ENCODE data around the gene KDM4B. TPM values are rescaled to one million over a fixed set of nuclear protein-coding genes. Genes with fewer than 3 reads are reported as not detected.

Gene KDM4B
- total RNA-seq, 1 donor from 2014 or later: 24.5 TPM

DNA sequence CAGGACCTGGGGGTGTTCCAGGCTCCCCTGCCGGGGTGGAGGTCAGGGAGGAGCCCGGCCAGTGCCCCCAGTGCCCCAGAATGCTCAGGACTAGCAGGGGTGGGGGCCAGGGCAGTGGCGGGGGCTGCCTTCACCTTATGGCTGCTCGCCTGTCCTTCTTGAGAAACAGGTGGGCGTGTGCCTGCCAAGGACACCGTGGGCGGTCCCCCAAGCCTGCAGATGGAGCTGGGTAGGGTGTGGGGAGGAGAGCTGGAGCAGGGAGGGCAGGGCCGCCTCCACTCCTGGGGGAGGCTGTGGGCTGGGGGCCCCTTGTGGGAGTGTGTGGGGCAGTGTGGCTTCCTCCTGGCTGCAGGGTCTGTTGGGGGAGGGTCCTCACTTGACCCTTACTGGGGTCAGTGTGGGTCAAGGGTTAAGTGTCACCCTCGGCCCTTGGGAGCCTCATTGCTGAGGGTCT lies 160.1 kb downstream of the KDM4B start:
- DNase-seq (ENCODE audit: low spot score in 2 of 2) (no peak), FAIRE-seq (no peak)

GRCh38 chr19:5129691-5130090 lies 160.8 kb downstream of the KDM4B start:
- FAIRE-seq: no peak

DNA sequence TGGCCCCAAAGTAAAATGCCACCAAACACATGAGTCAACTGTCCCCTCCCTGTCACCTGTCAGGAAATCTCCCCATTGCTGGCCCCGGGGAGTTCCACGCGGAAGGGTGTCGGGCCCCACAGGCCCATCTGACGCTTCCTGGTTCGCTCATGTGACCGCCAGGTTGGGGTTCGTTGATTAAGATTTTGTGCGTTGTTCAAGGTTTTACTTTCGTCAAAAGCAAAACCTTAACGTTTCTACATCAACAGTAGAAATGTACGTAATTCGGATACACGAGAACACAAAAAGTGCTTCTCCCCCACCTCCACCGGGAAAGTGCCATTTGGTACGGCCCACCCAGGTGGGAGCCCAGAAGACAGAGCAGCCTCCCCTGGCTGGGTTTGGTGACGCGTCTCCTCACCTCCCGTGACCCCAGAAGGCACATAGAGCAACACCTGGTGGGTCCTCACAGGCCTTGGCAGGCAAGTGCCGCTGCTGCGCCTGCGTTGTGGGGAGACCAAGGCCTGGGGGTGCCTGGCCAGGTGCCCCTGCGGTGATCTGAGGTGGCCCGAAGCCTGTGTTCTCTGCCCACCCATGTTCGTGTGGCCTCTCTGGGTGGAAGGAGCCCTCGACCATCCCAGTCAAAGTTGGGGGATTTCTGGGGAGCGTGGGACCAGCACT lies 161.6 kb downstream of the KDM4B start:
- FAIRE-seq (no peak), DNase-seq (ENCODE audit: low spot score in 2 of 2) (no peak)

More at GRCh38 chr19:5129691-5130090, 160.8 kb downstream of the KDM4B start:
- DNase-seq (ENCODE audit: low spot score in 2 of 2): no peak

GRCh38 chr19:5131031-5131505 lies 162.2 kb downstream of the KDM4B start:
- FAIRE-seq (no peak), DNase-seq (ENCODE audit: low spot score in 2 of 2) (no peak)

DNA sequence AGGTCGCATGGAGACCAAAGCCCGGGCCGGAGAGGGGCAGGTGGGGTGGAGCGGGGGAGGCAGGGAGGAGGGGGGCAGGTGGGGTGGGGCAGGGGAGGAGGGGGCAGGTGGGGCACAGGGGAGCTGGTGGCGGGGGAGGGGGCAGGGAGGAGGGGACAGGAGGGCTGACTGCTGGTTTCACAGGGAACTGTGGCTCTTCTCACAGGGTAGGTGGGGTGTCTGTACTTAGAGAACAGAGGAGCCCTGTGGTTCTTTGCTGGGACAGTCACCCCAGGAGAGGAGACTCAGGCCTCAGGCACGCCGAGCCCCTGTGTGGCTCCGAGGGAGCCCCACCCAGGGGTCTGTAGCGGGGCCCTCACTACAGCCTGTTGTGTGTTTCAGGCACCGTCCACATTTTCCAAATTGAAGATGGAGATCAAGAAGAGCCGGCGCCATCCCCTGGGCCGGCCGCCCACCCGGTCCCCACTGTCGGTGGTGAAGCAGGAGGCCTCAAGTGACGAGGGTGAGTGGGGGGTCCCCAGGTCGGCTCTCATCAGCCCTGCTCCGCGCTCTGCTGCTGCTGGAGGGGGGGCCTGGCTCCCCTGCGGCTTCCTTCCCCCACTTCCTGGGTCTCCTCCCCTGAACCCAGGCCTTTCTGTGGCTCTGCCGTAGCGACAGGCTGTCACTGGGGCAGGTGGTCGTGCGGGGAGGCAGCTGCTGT lies 162.7 kb downstream of the KDM4B start:
- FAIRE-seq (no peak), DNase-seq (ENCODE audit: low spot score in 2 of 2) (no peak)

DNA sequence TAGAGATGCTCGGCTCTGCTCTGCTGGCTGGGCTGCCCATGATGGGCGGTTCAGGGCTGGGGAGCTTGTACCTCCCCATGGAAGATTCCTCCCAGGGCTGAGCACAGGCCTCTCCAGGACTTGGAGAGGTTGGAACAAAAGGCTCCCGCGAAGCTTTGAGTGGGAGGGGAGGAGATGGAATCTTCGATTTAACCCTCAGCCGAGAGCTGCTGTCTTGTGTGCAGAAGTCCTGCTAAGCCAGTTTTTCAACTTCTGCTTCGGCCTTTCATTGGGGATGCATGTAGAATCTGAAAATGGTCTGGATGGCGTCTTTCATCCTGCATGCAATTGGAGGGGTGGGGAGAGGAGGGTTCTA lies 163.3 kb downstream of the KDM4B start:
- no peak for FAIRE-seq
- no peak for DNase-seq (ENCODE audit: low spot score in 2 of 2)

DNA sequence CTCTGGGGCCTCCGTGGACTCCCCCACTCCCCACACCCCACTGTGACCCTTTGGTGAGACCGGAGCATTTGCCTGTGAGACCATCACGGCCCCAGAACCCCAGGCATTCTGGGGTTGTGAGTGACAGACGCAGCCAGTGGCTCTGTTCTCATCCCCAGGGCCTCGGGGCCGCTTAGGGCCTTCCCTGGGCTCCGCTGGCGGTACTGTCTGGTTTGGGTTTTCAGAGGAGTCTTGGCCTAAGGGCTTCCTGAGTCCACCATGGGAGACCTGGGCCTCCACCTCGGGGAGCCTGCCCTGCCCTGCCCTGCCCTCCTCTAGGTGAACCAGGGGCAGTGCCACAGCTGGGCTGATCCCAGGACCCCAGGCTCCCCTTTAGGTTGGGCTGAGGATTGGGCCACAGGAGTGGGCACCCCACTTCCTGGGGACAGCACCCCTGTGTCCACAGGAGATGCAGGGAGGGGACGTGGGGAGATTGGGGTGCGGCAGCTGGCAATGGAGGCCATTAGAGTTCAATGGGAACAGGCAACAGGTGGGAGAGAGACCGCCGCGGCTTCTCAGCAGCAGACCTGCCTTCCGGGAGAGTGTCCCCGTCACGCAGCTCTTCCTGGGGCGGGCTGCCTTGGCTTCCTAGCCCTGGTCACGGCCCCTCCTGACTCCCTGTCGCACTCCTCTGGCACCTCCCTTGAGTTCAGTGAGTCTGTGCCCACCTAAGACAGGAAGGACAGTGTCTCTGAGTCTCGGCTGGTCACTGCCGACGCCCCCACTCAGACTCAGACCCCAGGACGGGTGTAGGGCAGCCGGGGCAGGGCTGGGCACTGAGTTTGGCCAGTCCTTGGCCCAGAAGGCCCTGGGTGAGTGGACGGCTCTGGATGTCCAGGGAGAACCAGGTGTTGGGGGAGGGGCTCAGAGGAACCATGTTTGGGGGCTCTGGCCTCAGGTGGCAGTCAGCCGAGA lies 164.1 kb downstream of the KDM4B start:
- DNase-seq (ENCODE audit: low spot score in 2 of 2) (no peak), FAIRE-seq (no peak)

DNA sequence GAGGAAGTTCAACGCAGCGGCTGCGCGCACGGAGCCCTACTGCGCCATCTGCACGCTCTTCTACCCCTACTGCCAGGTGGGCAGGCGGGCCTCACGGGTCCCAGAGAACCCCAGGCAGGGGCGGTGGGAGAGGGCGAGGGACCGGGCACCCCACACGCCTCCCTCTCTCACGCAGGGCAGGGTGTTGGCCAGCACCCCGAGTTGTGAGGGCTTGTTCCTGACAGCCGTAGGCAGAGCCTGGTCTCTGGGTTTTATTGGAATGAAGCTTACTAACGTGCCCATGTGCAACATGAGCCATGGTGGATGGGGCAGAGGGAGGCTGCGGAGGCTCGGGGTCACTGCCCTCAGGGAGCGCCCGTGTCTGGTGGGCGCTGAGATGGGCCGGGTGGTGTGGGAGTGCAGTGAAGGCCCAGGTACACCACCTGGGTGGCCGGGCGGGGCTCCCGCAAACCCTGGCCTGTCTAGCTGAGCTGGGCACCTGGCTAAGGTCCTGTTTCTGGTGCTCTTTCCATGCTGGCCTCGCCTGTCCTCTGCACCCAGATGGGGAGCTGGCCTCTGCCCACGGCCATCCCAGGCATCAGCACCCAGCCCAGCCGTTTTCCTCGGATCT lies 165.2 kb downstream of the KDM4B start:
- DNase-seq (ENCODE audit: low spot score in 2 of 2): no peak
- no peak for FAIRE-seq

- no peak for FAIRE-seq
- no peak for DNase-seq (ENCODE audit: low spot score in 2 of 2)
Measured at GRCh38 chr19:5134691-5135090, 165.8 kb downstream of the KDM4B start.

GRCh38 chr19:5136073-5136855 lies 167.4 kb downstream of the KDM4B start:
- DNase-seq (ENCODE audit: low spot score in 2 of 2) (no peak), FAIRE-seq (no peak)

GRCh38 chr19:5137114-5137513 lies 168.2 kb downstream of the KDM4B start:
- DNase-seq (ENCODE audit: low spot score in 2 of 2) (no peak), FAIRE-seq (no peak)

DNA sequence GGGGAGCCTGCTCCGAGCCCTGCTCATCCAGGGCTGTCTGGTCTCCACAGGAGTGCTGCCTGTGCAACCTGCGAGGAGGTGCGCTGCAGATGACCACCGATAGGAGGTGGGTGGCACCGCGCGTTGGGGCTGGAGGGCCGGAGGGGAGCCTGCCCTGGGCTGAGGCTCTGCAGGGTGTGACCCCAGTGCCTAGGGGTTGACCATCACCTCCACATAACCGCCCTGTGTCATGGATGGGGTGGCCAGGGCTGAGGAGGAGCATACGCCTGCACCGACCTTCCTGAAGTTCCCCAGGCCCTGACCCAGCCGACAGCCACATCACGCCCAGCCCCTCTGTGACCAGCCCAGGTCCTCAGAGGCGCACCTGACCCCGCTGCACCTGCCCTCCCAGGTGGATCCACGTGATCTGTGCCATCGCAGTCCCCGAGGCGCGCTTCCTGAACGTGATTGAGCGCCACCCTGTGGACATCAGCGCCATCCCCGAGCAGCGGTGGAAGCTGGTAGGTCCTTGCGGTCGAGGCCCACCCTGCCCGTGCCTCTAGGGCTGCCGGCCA lies 168.7 kb downstream of the KDM4B start:
- no peak for DNase-seq (ENCODE audit: low spot score in 2 of 2)
- no peak for FAIRE-seq

- no peak for DNase-seq (ENCODE audit: low spot score in 2 of 2)
- FAIRE-seq: no peak
Measured at GRCh38 chr19:5138606-5139582, 170.0 kb downstream of the KDM4B start.

DNA sequence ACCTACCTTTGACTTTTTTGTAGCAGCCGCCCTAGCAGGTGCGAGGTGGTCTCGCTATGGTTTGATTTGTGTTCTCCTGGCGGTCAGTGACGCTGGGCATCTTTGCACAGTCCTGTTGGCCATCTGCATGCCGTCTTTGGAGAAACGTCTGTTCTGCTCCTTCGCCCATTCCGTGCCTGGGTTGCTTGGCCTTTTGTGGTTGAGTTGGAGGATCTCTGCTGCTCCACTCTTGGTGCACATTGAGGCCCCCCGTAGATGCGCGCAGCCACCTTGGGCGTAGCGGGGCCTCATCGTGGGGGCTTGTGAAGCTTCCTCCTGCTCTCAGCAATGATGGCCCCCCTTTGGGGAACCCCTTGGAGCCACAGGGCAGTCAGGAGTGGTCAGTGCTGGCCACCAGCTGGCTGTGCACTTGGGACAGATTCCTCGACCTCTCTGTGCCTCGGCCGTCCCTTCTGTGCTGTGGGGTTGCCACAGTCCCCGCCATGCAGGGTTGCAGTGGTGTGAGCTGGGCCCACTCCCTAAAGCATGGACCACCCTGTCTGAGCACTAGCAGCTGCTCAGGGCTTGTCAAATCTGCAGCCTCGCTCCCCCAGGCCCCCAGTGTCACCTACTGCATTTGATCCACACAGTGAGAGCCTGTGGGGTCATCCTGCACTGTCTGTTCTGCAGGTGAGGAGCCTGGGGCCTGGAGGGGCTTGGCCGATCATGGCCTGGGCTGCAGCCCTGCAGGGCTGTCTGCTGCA lies 170.8 kb downstream of the KDM4B start:
- FAIRE-seq: no peak
- no peak for DNase-seq (ENCODE audit: low spot score in 2 of 2)

DNA sequence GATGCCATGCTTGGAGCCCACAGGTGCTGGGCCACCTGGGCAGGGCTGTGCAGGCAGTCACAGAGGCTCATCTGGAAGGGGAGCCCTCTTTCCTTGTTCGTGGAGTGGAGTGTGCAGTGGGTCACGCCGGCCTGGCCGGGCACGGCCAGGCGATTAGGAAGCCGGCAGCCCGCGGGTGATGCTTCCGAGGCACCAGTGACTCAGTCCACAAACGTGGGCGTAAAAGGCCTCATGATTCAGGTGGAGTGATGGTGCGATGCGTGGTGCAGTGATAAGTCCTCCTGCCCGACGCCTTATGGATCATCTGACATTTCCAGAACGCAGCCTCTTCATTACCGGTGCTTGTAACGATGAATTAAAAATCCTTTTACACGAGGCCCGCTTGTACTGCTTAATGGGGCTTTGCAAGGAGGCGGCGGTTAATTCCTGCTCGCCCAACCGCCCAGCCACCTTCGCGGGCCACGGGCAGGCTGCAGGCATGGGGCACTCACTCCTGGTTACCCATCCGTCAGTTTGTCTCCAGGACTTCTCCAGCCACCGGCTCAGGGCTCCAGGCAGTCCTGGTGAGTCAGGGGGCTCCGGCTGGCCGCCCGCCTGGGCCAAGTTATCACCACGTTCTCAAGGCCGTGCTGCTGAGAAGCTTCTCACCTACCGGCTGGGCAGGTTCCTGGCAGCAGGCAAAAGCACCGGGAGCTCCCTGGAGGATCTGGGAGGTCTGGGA lies 172.4 kb downstream of the KDM4B start:
- DNase-seq (ENCODE audit: low spot score in 2 of 2) (no peak), FAIRE-seq (no peak)

GRCh38 chr19:5141850-5142724 lies 173.2 kb downstream of the KDM4B start:
- FAIRE-seq (no peak), DNase-seq (ENCODE audit: low spot score in 2 of 2) (no peak)

Measured in frontal cortex (tissue), 4 donors.